H1 (cell line): ENCODE data around the gene HK2. TPM values are rescaled to one million over a fixed set of nuclear protein-coding genes. Genes with fewer than 3 reads are reported as not detected.

Experiments
- CTCF ChIA-PET: fragments of 300-600 bp; sonication (Branson Sonifier 250); formaldehyde crosslinking; loops from one replicate; lab custom pipeline; 2021; ENCODE audit not compliant: partially characterized antibody; lab: Charles Lee
- POLR2A ChIA-PET: fragments of 300-600 bp; sonication (Branson Sonifier 250); formaldehyde crosslinking; loops from one replicate; lab custom pipeline; 2021; ENCODE audit warnings: inconsistent platforms; ENCODE audit not compliant: partially characterized antibody; lab: Charles Lee
- DNase-seq, 2 experiments: peaks; one replicate each; pipeline versions ENCODE4 v3.0.0 to v3.0.0-alpha.2; 2010 to 2022; ENCODE audit warnings: low spot score in 2 of 2, low read depth in 1 of 2, mixed read lengths in 1 of 2
- FAIRE-seq: peaks from 2 replicates; lab custom pipeline; 2011; peaks lifted over from hg19 to GRCh38; lab: Jason Lieb, UNC
- H2AFZ ChIP-seq: 2 replicates; pipeline ENCODE4 v1.8.1; 2012; ENCODE audit warnings: low read length, inconsistent platforms
- H2AK5ac ChIP-seq: 2 replicates; pipeline ENCODE4 v1.6.1; 2013; ENCODE audit warnings: low read depth, low read length
- H2BK120ac ChIP-seq: replicated peaks from 2 replicates; pipeline ENCODE3; 2013; ENCODE audit warnings: low read depth, low read length, inconsistent platforms
- H2BK12ac ChIP-seq: 2 replicates; pipeline ENCODE4 v1.6.1; 2013; ENCODE audit warnings: low read depth, low read length
- H2BK15ac ChIP-seq: 2 replicates; pipeline ENCODE4 v1.6.1; 2013; ENCODE audit warnings: low read length
- H2BK20ac ChIP-seq: 2 replicates; pipeline ENCODE4 v1.6.1; 2013; ENCODE audit warnings: low read length
- H2BK5ac ChIP-seq: 2 replicates; pipeline ENCODE4 v1.6.1; 2013; ENCODE audit warnings: low read depth, low read length
- H3K14ac ChIP-seq: 2 replicates; pipeline ENCODE4 v1.6.1; 2013; ENCODE audit warnings: inconsistent platforms; ENCODE audit not compliant: insufficient read length
- H3K18ac ChIP-seq: 2 replicates; pipeline ENCODE4 v1.6.1; 2013; ENCODE audit warnings: low read length; ENCODE audit errors: extremely low read depth
- H3K23ac ChIP-seq: 2 replicates; pipeline ENCODE4 v1.6.1; 2013; ENCODE audit warnings: inconsistent platforms; ENCODE audit not compliant: insufficient read length
- H3K23me2 ChIP-seq: 2 replicates; pipeline ENCODE4 v1.6.1; 2013; ENCODE audit warnings: low read depth, low read length
- H3K27ac ChIP-seq: 2 replicates; pipeline ENCODE4 v1.6.1; 2011; ENCODE audit warnings: low read depth, low read length, inconsistent platforms
- H3K27me3 ChIP-seq, 4 experiments: replicated peaks in 1 of 4; 1 replicate in 1 of 4; 2 replicates in 3 of 4; pipeline versions ENCODE4 v1.6.1 to v1.8.1; 2011 to 2013; ENCODE audit warnings: low read length in 3 of 4, mild to moderate bottlenecking in 3 of 4, inconsistent platforms in 2 of 4, mixed read lengths in 2 of 4, moderate library complexity in 1 of 4; ENCODE audit not compliant: control insufficient read depth in 3 of 4, insufficient read depth in 3 of 4; ENCODE audit errors: extremely low read depth in 1 of 4
- H3K36me3 ChIP-seq, 4 experiments: 2 replicates each; pipeline versions ENCODE4 v1.6.1 to v1.8.1; 2011 to 2013; ENCODE audit warnings: mild to moderate bottlenecking in 4 of 4, low read length in 3 of 4, moderate library complexity in 2 of 4, control low read depth in 1 of 4, inconsistent platforms in 1 of 4; ENCODE audit not compliant: insufficient read depth in 4 of 4, control insufficient read depth in 2 of 4
- H3K4ac ChIP-seq: replicated peaks from 2 replicates; pipeline ENCODE3; 2013; ENCODE audit warnings: low read length, low read depth, mixed read lengths, inconsistent platforms; ENCODE audit not compliant: insufficient read length
- H3K4me1 ChIP-seq, 4 experiments: replicated peaks in 1 of 4; 1 replicate in 1 of 4; 2 replicates in 3 of 4; pipeline versions ENCODE4 v1.6.1 to v1.8.1; 2011 to 2013; ENCODE audit warnings: low read length in 3 of 4, inconsistent platforms in 2 of 4, mixed read lengths in 1 of 4; ENCODE audit not compliant: insufficient read depth in 4 of 4, control insufficient read depth in 3 of 4
- H3K4me2 ChIP-seq, 2 experiments: 2 replicates each; pipeline versions ENCODE4 v1.6.1 to v1.8.1; 2011 to 2013; ENCODE audit warnings: low read depth in 2 of 2, low read length in 2 of 2, control low read depth in 1 of 2, inconsistent platforms in 1 of 2, mild to moderate bottlenecking in 1 of 2; ENCODE audit not compliant: insufficient read depth in 1 of 2
- H3K4me3 ChIP-seq, 4 experiments: fragments of 200-600, 300-600 bp in 1 of 4; sonication (generic), shearing (Covaris generic), sonication (Bioruptor Twin) in 1 of 4; 2 replicates each; pipeline versions ENCODE4 v1.5.1 to v1.8.1; 2011 to 2016; ENCODE audit warnings: low read length in 4 of 4, low read depth in 3 of 4, control low read depth in 2 of 4, inconsistent platforms in 2 of 4, mild to moderate bottlenecking in 2 of 4, mixed read lengths in 1 of 4, moderate library complexity in 1 of 4; ENCODE audit not compliant: insufficient read depth in 2 of 4; ENCODE audit errors: extremely low read depth in 1 of 4
- H3K56ac ChIP-seq: replicated peaks from 2 replicates; pipeline ENCODE3; 2013; ENCODE audit warnings: low read depth, mild to moderate bottlenecking, mixed read lengths, low read length, inconsistent platforms; ENCODE audit not compliant: insufficient read length
- H3K79me1 ChIP-seq: 2 replicates; pipeline ENCODE4 v1.6.1; 2013; ENCODE audit warnings: low read depth, low read length, control low read depth
- H3K79me2 ChIP-seq, 2 experiments: 2 replicates each; pipeline versions ENCODE4 v1.6.1 to v1.8.1; 2012 to 2013; ENCODE audit warnings: low read length in 2 of 2, mild to moderate bottlenecking in 2 of 2, inconsistent platforms in 1 of 2; ENCODE audit not compliant: insufficient read depth in 2 of 2, control insufficient read depth in 1 of 2
- H3K9ac ChIP-seq, 4 experiments: replicated peaks in 1 of 4; 1 replicate in 1 of 4; 2 replicates in 3 of 4; pipeline versions ENCODE4 v1.6.1 to v1.8.1; 2011 to 2013; ENCODE audit warnings: low read depth in 3 of 4, low read length in 3 of 4, control low read depth in 2 of 4, mild to moderate bottlenecking in 2 of 4, moderate library complexity in 2 of 4, inconsistent platforms in 1 of 4; ENCODE audit errors: extremely low read depth in 1 of 4
- H3K9me3 ChIP-seq, 2 experiments: 2 replicates each; pipeline versions ENCODE4 v1.6.1 to v1.8.1; 2012 to 2013; ENCODE audit warnings: mild to moderate bottlenecking in 2 of 2, moderate library complexity in 2 of 2, control low read depth in 1 of 2, inconsistent platforms in 1 of 2, low read depth in 1 of 2, low read length in 1 of 2, mixed read lengths in 1 of 2; ENCODE audit not compliant: insufficient read depth in 2 of 2
- H4K20me1 ChIP-seq, 2 experiments: replicated peaks in 1 of 2; 2 replicates each; pipeline versions ENCODE3 to v1.8.1; 2011 to 2013; ENCODE audit warnings: inconsistent platforms in 2 of 2, low read length in 2 of 2, mild to moderate bottlenecking in 1 of 2; ENCODE audit not compliant: insufficient read depth in 2 of 2, control insufficient read depth in 1 of 2
- H4K5ac ChIP-seq: 2 replicates; pipeline ENCODE4 v1.6.1; 2013; ENCODE audit warnings: low read length, low read depth, mixed read lengths, inconsistent platforms; ENCODE audit not compliant: insufficient read length
- H4K8ac ChIP-seq: 2 replicates; pipeline ENCODE4 v1.8.0; 2013; ENCODE audit warnings: mild to moderate bottlenecking, moderate library complexity, low read length, inconsistent platforms; ENCODE audit not compliant: insufficient read depth; ENCODE audit errors: extremely low read depth
- H4K91ac ChIP-seq: replicated peaks from 2 replicates; pipeline ENCODE3; 2013; ENCODE audit warnings: low read length, mixed read lengths, inconsistent platforms; ENCODE audit not compliant: insufficient read length
- ASH2L ChIP-seq: fragments of 200-600, 300-600 bp; sonication (generic); IDR thresholded peaks from one replicate; pipeline ENCODE4 v1.7.1; 2017; ENCODE audit warnings: low read length
- KDM1A ChIP-seq: fragments of 200-600, 300-600 bp; sonication (generic); IDR thresholded peaks from 2 replicates; pipeline ENCODE4 v1.7.1; 2016; ENCODE audit warnings: mild to moderate bottlenecking, low read length, borderline replicate concordance
- NRF1 ChIP-seq: IDR thresholded peaks from 2 replicates; pipeline ENCODE4 v1.6.1; 2011; ENCODE audit warnings: mild to moderate bottlenecking, low read depth, low read length, improper control_type of control experiment
- POLR2A ChIP-seq, 2 experiments: IDR thresholded peaks; 1 replicate in 1 of 2; 2 replicates in 1 of 2; pipeline ENCODE4 v1.6.1; 2011; ENCODE audit warnings: low read depth in 2 of 2, low read length in 2 of 2, mild to moderate bottlenecking in 2 of 2; ENCODE audit errors: control extremely low read depth in 1 of 2
- RXRA ChIP-seq: IDR thresholded peaks from 2 replicates; pipeline ENCODE4 v1.6.1; 2011; ENCODE audit warnings: low read depth, mild to moderate bottlenecking, low read length, moderate library complexity; ENCODE audit not compliant: insufficient read depth
- TAF1 ChIP-seq: IDR thresholded peaks from 2 replicates; pipeline ENCODE4 v1.6.1; 2011; ENCODE audit warnings: mild to moderate bottlenecking, low read depth, low read length
- TAF7 ChIP-seq: optimal IDR thresholded peaks from 2 replicates; pipeline ENCODE3; 2011; ENCODE audit warnings: low read depth, mild to moderate bottlenecking, inconsistent platforms, low read length, moderate library complexity, borderline replicate concordance
- TBP ChIP-seq: IDR thresholded peaks from 2 replicates; pipeline ENCODE4 v1.6.1; 2011; ENCODE audit warnings: low read depth, low read length, improper control_type of control experiment
- WGBS, 2 experiments: shearing (Covaris generic) in 1 of 2; methylation state at CpG; one replicate each; pipeline versions ENCODE4 v1.1.6 to v1.1.7; 2013 to 2015; ENCODE audit warnings: low lambda C conversion rate in 2 of 2, mixed read lengths in 2 of 2, inconsistent platforms in 1 of 2, low coverage in 1 of 2, missing lambda C conversion rate in 1 of 2; ENCODE audit not compliant: insufficient replicate concordance in 2 of 2, insufficient coverage in 1 of 2, insufficient read length in 1 of 2; ENCODE audit errors: extremely low coverage in 1 of 2, missing lambda C conversion rate in 1 of 2; 5-methylcytosine and 5-hydroxymethylcytosine counted together
- long read RNA-seq, 2 experiments: library from RNA in 1 of 2; library from capped mRNA in 1 of 2; stranded (forward); transcript quantifications; one replicate each; pipeline ENCODE4 v2.0.0, GENCODE V29; 2021; ENCODE audit warnings: inconsistent platforms in 1 of 2
- polyA minus RNA-seq, 3 experiments: library from RNA; depleted of rRNA, polyadenylated mRNA; stranded (reverse); fragments of >200 nt; gene quantifications; 1 replicate in 2 of 3; 2 replicates in 1 of 3; pipeline ENCODE4 v1.2.3, GENCODE V29; 2011
- polyA plus RNA-seq, 7 experiments: library from polyadenylated mRNA; depleted of rRNA in 3 of 7; stranded (reverse) in 5 of 7; unstranded in 2 of 7; fragments of >200 nt in 5 of 7; fragments of 200-250 nt in 2 of 7; gene quantifications; 1 replicate in 5 of 7; 2 replicates in 1 of 7; 4 replicates in 1 of 7; pipeline versions ENCODE4 v1.2.1 to v1.2.3, GENCODE V29; 2011 to 2013; ENCODE audit warnings: missing spikeins in 2 of 7, mixed read lengths in 2 of 7
- total RNA-seq: library from RNA; stranded (reverse); fragmentation: NEBNext Ultra II Directional; extraction: Animal tissue kit (Norgen Biotek cat#: 25700); gene quantifications from 2 replicates; pipeline ENCODE4 v1.2.1, GENCODE V29; 2021

The HK2 gene
- total RNA-seq (61.0 and 61.9 TPM in 2 replicates), polyA plus RNA-seq (2011; rRNA removed) (22.1 and 33.1 TPM in 2 replicates), polyA minus RNA-seq (2011; rRNA and poly(A)+ RNA removed) (105 and 109 TPM in 2 replicates)
- 38.9 TPM for polyA plus RNA-seq (2011; cell fraction: cytosol; rRNA removed)
- polyA plus RNA-seq (2011; cell fraction: nucleus; rRNA removed) = 53.3 TPM
- 39.9 to 47.1 TPM (median 45.6 TPM) in 4 replicates for polyA plus RNA-seq (2012, experiment 1 of 2)
- 7.5 TPM for polyA plus RNA-seq (2012, experiment 2 of 2)
- polyA plus RNA-seq (2013, experiment 1 of 2) = 20.1 TPM
- 17.7 TPM for polyA plus RNA-seq (2013, experiment 2 of 2)
- 61.6 TPM for polyA minus RNA-seq (2011; cell fraction: cytosol; rRNA and poly(A)+ RNA removed)
- polyA minus RNA-seq (2011; cell fraction: nucleus; rRNA and poly(A)+ RNA removed) = 53.2 TPM
- long read RNA-seq, experiment 1, partial matches to known transcripts = 36 of 36 reads
- long read RNA-seq, experiment 1, other reads (novel, unspliced or antisense) = 0 of 36 reads
- long read RNA-seq, experiment 2, partial matches to known transcripts = 0 of 5 reads
- long read RNA-seq, experiment 2, other reads (novel, unspliced or antisense) = 5 of 5 reads

GRCh38 chr2:74833418-74834233 lies at the start of gene HK2:
TSS of gene HK2 (plus strand) at chr2:74834127. CDS start at chr2:74834581, 454 bp downstream.
- H4K8ac ChIP-seq = peak within 1 kb of the TSS; percentile 88; the same call in 1 of the 2 replicates
- FAIRE-seq = no peak
- no peak within 1 kb of the TSS; the same call in 1 of the 2 replicates for H2BK15ac ChIP-seq
- ChIA-PET CTCF (interaction anchor here (0.6 to 9.1 kb wide), 11 partner anchors 8 to 120 kb away, joined by 3 to 117 read pairs (median 4); no protein-coding TSS in a partner anchor), POLR2A (interaction anchor here (0.8 to 7.8 kb wide), 15 partner anchors 10 to 186 kb away, joined by 3 to 95 read pairs (median 5); partner anchors contain the start of gene M1AP)
- H3K4ac ChIP-seq = peak within 1 kb of the TSS; percentile 36
- H3K14ac ChIP-seq = peak within 1 kb of the TSS; percentile 33
- peak within 1 kb of the TSS; percentile 85 to 96 for H3K4me2 ChIP-seq
- H2BK120ac ChIP-seq = peak within 1 kb of the TSS; percentile 66
- no peak within 1 kb of the TSS for H3K23ac ChIP-seq
- H2AFZ ChIP-seq = no peak within 1 kb of the TSS
- peak within 1 kb of the TSS; percentile 92 for H2BK5ac ChIP-seq
- peaks cover 11% of the 10 kb centered on the region; the same call in 1 of the 2 replicates for H3K23me2 ChIP-seq
- H3K9ac ChIP-seq = peak within 1 kb of the TSS; percentile 83 to 92 (median 88)
- H3K79me1 ChIP-seq = peaks cover 4% of the 10 kb centered on the region; the same call in 1 of the 2 replicates
- H2AK5ac ChIP-seq = no peak within 1 kb of the TSS
- H4K20me1 ChIP-seq = peaks cover 6 to 17% of the 10 kb centered on the region in 2 experiments
- H4K91ac ChIP-seq = peak within 1 kb of the TSS; percentile 82
- H3K4me1 ChIP-seq = peaks cover 7 to 21% (median 13%) of the 10 kb centered on the region in 4 experiments
- WGBS, 2 experiments = 9% methylated on average over 42 of the region's 67 CpGs; no CpG with 5 or more reads in 1 of the 2 experiments
- DNase-seq = peak; percentile 65 to 79
- H3K79me2 ChIP-seq = peaks cover 8 to 36% of the 10 kb centered on the region in 2 experiments
- peak within 1 kb of the TSS; percentile 85 for H4K5ac ChIP-seq
- peak within 1 kb of the TSS; percentile 94 for H3K18ac ChIP-seq
- H2BK20ac ChIP-seq = no peak within 1 kb of the TSS; the same call in 1 of the 2 replicates
- H3K56ac ChIP-seq = peak within 1 kb of the TSS; percentile 85
- 0 out of 2 replicates have a peak within 1 kb of the TSS, but pooled peaks have one; percentile 7 for H2BK12ac ChIP-seq
- H3K36me3 ChIP-seq = no peaks in the 10 kb centered on the region
- peak within 1 kb of the TSS; percentile 96 for H3K27ac ChIP-seq
- peak within 1 kb of the TSS; percentile 87 to 91 (median 88) for H3K4me3 ChIP-seq
- no peaks in the 10 kb centered on the region for H3K27me3 ChIP-seq
- no peaks in the 10 kb centered on the region for H3K9me3 ChIP-seq
- 0 out of 2 replicates have a peak, but pooled peaks have one; percentile 20 for TF ChIP-seq NRF1
- peak; percentile 36; the same call in 1 of the 2 replicates for TF ChIP-seq KDM1A
- TF ChIP-seq TAF7 = peak; percentile 68
- TF ChIP-seq RXRA = no peak
- peak; percentile 81 for TF ChIP-seq TBP
- peak; percentile 90 for TF ChIP-seq TAF1
- TF ChIP-seq POLR2A (IDR thresholded peaks at IDR 0.05; ENCODE audit: control extremely low read depth in 1 of 2, low read depth in 2 of 2, low read length in 2 of 2) = 0 out of 3 replicates have a peak, but pooled peaks of 1 of the 2 experiments have one; percentile 42
- no peak for TF ChIP-seq ASH2L
